ENCODE measurements around the gene SURF6.

DNA sequence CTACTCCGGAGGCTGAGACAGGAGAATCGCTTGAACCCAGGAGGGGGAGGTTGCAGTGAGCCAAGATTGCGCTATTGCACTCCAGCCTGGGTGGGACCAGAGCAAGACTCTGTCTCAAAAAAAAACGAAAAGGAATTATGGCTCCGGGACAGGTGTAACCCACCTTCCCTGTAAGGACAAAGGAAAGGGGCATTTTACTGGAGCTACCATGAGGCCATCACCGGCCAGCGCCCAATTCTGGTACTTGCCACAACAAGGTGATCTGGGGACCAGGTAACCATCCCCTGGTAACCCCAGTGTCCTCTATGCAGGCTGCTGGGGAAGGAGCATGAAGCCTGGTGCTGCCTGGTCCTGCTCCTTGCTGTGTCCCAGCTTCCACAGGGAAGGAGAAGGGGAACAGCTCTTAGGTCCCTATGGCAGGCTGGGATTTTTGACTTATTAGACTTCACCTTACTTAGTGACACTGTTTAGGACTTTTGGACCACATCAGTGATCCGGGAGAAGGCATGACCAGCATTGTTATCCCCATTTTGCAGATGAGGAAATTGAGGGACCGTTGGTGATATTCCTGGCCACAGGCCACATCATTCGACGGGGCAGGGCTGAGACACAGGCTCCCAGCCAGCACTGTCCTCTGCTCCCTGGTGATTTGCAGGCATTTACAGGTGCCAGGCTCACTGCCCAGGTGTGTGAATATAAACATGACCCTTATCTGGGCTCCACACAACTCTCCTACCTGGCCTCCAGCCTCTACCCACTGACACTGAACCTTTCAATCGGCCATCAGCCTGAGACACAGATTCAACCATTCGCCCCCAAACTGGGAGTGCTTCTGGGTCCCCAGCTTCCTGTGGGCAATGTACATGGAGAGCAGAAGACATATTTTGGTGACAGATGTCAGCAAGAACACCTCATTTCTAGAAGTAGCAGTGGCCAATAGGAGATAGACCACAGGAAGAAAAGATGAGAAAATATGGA, 34.4 kb downstream of the SURF6 start:
- TF ChIP-seq, protein P1, sequence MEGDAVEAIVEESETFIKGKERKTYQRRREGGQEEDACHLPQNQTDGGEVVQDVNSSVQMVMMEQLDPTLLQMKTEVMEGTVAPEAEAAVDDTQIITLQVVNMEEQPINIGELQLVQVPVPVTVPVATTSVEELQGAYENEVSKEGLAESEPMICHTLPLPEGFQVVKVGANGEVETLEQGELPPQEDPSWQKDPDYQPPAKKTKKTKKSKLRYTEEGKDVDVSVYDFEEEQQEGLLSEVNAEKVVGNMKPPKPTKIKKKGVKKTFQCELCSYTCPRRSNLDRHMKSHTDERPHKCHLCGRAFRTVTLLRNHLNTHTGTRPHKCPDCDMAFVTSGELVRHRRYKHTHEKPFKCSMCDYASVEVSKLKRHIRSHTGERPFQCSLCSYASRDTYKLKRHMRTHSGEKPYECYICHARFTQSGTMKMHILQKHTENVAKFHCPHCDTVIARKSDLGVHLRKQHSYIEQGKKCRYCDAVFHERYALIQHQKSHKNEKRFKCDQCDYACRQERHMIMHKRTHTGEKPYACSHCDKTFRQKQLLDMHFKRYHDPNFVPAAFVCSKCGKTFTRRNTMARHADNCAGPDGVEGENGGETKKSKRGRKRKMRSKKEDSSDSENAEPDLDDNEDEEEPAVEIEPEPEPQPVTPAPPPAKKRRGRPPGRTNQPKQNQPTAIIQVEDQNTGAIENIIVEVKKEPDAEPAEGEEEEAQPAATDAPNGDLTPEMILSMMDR (IDR thresholded peaks at IDR 0.05; ENCODE audit: poor library complexity): no peak
- no peak for TF ChIP-seq EZH2 (IDR thresholded peaks at IDR 0.05; ENCODE audit: borderline replicate concordance)
